GM19452 (cell line): Measurements from ENCODE around the gene NR2F1-AS1.

ENCODE experiments used
- ATAC-seq: cut with Tn5 transposase; IDR thresholded peaks from one replicate; pipeline ENCODE4 v1.9.1; 2021; ENCODE audit not compliant: unreplicated experiment

Gene NR2F1-AS1

GRCh38 chr5:93591323-93591945 is 10.4 kb upstream of the NR2F1-AS1 start:
- no peak for ATAC-seq

DNA sequence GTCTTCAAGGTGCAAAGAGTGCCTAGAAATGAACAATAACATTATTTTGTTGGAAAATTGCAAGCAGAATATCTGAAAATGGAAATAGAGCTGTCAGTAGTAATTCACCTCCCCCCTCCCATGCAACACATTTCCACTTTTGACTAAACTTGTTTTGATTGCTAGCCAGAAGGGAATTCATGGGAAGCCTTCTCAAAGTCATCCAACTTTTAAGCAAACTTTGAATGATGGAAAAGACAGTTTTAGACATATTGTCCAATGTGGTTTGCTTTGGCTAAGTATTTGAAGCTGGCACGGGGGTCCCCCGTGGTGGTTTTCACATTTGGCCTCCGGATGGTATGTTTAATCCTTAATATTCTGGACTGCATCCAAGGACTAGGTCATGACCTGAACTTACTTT is 9.5 kb upstream of the NR2F1-AS1 start:
- ATAC-seq: no peak

- no peak for ATAC-seq
Measured at GRCh38 chr5:93589829-93590215, 8.8 kb upstream of the NR2F1-AS1 start.

DNA sequence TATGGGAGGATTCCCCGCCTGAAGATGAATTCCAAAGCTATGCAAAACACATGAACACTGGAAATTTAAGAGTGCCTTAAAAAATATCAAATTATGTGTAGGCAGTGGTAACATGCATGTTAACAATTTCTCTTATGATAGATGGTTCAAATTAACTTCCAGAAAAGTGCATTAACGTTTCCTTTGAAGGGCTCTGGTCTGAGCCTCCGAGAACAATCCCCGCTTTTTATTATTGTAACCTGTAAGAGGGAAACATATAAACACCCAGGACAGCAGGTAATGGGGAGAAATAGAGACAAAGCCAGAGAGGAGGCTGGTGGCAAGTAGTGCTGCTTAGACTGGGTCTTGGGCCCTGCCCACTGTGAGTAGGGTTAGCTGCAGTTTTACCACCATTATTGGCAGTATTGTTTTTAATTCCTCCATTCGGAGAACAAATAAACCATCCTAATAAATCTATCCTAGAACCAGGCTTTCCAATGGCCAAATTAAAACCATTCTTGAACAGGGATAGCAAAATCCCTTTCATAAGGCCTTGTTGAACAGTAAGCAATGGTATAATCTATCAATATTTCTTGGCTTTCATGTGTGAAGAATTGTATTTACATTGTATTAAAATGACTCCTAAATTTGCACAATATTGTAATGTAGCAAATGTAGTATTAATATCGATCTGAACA is 8.3 kb upstream of the NR2F1-AS1 start:
- no peak for ATAC-seq

GRCh38 chr5:93588352-93589151 is 7.5 kb upstream of the NR2F1-AS1 start:
- ATAC-seq: no peak

DNA sequence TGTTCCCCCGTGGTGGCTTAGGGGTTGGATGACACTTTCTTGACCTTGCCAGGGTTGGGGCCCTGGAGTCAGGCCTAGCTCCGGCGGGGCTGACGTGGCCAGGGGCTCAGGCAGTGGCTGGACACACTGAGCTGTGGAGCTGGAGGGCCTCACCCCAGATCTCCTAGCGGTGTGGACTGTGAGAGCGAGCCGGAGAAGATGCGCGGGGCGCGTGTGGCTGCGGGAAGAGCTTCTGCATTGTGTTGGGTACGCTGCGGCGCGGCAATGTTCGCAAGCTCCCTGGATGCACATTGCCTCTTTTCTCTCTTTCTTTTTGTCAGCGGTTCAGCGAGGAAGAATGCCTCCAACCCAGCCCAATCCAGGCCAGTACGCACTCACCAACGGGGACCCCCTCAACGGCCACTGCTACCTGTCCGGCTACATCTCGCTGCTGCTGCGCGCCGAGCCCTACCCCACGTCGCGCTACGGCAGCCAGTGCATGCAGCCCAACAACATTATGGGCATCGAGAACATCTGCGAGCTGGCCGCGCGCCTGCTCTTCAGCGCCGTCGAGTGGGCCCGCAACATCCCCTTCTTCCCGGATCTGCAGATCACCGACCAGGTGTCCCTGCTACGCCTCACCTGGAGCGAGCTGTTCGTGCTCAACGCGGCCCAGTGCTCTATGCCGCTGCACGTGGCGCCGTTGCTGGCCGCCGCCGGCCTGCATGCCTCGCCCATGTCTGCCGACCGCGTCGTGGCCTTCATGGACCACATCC is 6.8 kb upstream of the NR2F1-AS1 start:
- ATAC-seq: no peak

DNA sequence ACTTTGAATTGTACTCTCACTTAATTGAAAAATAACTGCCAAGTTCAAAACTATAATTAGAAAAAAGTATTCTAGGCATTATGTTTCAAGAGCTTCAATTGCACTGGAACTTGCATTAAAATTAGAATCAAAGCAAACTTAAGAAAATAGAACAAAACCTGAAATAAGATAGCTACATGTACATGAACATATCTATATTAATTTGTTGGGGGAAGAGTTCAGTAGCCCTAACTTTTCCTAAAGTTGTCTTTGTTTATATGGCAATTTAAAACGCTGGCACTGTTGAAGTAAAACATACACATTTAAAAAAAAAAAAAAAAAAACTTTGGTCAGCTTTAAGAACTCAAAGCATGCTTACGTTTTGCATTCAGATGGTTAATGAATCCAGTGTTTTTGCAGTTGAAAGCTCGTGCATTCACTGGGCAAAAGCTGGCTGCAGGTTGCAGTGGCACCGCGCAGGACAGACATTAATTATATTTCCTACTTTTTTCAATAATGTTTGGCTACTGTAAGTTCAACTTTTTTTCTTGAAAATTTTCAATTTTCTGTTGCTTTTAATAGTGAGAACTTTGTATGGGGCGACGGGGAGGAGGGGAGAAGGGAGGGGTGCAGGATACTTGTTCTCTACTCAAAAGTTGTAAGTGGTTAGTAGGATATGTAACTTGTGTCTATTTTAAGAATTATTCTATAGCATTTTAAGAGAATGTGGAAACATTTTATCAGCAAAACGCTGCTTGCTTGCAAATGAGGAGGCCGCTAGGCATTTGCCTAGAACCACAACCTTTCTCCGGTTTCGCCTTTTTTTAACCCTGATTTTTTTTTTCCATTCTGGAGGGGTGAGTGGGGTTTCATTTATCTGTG is 5.9 kb upstream of the NR2F1-AS1 start:
- no peak for ATAC-seq

DNA sequence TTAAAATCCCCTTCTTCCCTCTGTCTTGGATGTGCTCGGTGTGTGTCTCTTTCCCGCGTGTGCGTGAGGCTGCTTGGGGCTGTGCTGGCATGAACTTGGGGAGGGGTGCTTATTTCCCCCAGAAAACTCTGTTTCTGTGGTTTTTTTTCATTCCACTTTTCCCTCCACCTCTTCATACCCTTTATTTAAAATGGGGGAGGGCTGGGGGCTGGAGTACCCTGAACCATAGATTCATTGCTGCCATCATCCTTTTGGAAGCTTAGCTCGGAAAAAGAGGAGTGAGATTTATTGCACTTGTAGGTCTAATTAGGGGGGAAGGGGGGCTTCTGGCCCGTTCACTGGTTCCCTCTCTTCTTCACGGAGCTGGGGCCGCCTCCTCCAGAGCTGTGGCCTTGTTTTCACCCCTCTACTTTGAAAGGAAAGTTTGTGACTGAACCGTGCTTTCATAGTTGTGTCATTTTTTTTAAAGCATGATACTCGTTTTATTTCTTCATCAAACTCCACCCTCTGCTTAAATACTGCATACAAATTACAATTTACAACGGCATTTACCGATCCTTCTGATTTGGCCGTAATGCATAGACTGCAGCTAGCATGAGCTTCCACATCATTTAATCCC is 4.9 kb upstream of the NR2F1-AS1 start:
- no peak for ATAC-seq

DNA sequence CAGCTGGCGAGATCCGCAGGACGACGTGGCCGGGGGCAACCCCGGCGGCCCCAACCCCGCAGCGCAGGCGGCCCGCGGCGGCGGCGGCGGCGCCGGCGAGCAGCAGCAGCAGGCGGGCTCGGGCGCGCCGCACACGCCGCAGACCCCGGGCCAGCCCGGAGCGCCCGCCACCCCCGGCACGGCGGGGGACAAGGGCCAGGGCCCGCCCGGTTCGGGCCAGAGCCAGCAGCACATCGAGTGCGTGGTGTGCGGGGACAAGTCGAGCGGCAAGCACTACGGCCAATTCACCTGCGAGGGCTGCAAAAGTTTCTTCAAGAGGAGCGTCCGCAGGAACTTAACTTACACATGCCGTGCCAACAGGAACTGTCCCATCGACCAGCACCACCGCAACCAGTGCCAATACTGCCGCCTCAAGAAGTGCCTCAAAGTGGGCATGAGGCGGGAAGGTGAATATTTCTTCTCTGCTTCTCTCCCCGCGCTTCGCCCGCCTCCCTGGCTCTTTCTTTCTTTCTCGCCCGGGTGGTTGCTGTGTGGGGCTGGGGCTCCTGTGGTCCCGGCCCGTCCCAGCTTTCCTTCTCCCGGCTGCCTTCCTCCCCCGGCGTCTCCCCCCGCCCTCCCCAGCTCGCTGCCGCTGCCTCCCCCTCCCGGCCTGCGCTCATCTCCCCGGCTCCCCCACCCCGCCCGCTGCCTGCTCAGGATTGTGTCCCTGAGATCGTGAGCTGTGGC is 4.2 kb upstream of the NR2F1-AS1 start:
- no peak for ATAC-seq

- ATAC-seq: no peak
Measured at GRCh38 chr5:93584596-93585040, 3.6 kb upstream of the NR2F1-AS1 start.

DNA sequence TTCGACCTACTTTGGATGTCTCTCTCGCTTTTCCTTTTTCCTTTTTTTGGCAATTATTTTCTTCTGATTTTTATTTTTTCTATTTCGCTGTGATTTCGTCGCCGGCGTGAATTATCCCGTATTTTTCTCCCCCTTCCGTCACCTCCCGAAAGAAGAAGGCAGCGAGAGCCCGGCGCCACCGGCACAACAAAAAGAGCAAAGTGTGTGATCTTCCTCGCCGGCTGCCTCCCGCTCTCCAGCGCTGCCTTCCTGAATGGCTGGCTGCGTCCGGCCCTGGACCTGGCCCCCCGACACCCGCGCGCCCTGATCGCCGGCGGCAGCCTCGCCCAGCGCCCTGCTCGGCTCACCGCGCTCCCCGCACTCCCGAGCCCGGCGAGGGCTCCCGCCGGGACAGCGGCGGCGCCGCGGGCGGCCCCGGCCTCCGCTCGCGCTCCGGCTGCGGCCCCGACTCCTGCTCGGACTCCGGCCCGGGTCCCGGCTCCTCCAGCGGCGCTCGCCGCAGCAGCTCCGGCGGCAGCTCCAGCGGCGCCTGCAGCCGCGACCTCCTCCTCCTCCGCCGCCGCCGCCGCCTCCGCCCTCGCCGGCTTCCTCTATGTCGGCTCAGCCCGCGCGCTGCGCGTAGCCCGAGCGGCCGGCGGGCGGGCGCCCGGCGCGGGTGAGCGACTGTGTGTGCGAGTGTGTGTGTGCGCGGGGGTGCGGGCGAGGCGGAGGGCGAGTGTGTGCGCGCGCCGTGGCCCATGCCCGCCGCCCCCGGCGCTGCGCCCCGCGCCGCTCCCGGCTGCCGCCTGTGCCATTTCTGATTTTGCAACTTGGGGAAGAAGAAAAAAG is 3.0 kb upstream of the NR2F1-AS1 start:
- no peak for ATAC-seq

DNA sequence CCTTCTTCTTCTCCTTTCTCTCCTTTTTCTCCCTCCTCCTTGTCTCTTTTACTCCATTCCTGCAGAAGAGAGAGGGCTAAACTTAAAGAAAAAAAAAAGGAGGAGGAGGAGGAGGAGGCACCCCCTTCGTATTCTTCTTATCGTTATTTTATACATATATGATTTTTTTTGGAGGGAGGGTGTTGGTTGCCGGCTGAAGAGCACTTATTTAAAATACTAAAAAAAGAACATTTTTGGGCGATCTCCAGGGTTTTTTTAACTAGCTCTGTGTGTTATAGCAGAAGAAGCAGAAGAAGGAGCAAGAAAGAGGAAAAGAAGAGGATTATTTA is 2.4 kb upstream of the NR2F1-AS1 start:
- no peak for ATAC-seq

DNA sequence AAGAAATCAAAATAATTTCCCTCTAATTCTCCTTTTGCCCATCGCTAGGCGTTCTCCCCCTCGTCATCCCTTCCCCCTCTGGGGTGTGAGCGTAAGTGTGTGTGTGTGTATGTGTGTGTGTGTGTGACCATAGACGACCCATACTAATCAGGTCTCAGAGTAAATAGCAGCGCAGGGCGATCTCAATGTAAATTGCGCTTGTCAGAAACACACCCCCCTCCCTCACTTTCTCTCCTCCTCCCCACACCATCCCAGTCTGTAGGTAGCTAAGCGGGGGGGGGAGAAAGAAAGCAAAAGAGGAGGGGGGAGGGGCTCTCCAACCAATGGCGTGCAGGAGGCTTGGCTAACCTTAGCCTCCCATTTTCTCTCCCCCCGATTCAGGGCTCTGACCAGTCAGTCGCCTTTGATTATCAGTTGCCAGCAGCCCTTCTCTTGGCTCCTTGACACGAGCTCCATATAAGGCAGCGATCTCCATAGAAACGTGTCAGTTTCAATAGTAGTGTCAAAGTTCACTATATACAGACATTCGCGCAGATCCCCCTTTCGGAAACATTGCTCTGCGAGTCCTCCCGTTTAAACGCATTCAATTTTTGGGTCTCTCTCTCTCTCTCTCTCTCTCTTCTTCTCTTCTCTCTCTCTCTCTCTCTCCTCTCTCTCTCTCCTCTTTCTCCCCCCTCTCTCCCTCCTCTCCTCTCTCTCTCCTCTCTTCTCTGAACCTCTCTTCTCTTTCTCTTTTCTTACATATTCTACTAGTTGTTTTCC is 1.8 kb upstream of the NR2F1-AS1 start, which contains the start of gene NR2F1:
Gene NR2F1, plus strand, starts transcription at position 546 of the 762 bp plus-strand sequence. CDS start 1,802 bp downstream, outside the sequence.
- no peak for ATAC-seq

- ATAC-seq: no peak
Measured at GRCh38 chr5:93582167-93582462, 1.1 kb upstream of the NR2F1-AS1 start.

DNA sequence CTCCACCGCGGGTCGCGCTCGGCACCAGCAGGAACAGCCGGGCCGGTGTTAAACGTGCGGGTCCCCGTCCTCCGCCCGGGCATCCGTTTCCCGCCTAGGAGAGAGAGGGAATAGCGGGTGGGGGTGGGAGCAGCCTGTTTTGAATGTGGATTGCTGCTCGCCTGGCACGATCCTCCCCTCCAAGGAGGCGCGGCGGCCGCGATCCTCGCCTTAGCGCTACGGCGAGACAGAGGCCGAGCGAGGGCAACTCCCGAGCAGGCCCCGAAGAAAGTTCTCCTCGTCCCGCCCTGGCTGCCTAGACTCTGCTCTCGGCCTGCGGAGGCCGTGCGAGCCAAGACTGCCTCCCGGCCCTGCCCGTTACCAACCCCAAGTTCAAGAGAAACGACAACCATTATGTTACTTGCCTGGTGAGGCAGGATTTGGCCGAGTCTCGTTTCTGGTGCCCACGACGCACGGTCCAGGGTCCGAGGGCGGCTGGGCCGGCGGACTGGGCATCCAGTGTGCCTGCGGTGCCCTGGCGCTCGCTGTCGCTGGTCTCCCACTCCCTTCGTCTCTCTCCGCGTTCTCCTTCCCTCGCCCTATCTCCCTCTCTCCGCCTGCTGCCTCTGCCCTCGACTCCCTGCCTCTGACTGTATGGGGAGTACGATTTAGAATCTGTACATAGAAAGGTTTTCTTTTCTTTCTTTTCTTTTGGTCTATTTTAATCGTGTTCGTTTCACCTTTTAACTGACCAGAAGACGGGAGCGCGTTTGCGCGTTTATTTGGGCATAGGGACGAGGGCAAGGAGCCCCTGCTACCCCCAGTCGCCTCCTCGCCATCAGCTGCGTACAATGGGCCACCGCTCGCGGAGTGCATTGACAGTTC is 724 bp downstream of the NR2F1-AS1 start:
- ATAC-seq: no peak

DNA sequence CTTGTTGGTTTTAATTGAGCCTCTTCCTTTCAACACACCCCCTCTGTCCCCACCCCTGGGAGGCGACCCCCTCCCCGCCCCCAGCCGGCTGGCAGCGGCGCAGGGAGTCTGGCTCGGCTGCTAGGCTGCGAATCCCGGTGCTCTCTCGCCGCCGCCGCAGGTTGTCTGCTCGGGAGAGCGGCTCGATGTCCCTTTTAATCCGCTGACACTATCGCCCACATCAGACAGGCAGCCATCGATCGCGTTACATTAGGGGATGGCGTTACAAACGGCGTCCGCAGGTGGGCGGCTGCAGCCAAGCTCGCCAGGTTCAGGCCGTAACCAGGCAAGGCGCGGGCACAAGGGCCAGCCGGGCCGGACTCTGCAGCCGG is 1.3 kb downstream of the NR2F1-AS1 start:
- no peak for ATAC-seq
